CD14-positive monocyte (primary cell): ENCODE data around the gene INPP5J. TPM values are rescaled to one million over a fixed set of nuclear protein-coding genes. Genes with fewer than 3 reads are reported as not detected.

ENCODE experiments used
- DNase-seq, 3 donors: peaks; one replicate each; pipeline ENCODE4 v3.0.0-alpha.2; 2011 to 2022
- H2AFZ ChIP-seq: 2 replicates; pipeline ENCODE4 v1.6.0; 2012; ENCODE audit warnings: mild to moderate bottlenecking, low read depth, low read length, inconsistent platforms; ENCODE audit not compliant: insufficient read depth, poor library complexity, severe bottlenecking
- H3K27ac ChIP-seq, 2 donors: 1 replicate in 1 of 2; 2 replicates in 1 of 2; pipeline ENCODE4 v1.5.1; 2012 to 2013; ENCODE audit warnings: low read length in 2 of 2, control low read depth in 1 of 2, inconsistent platforms in 1 of 2, low read depth in 1 of 2, mild to moderate bottlenecking in 1 of 2
- H3K27me3 ChIP-seq, 2 donors: one replicate each; pipeline versions ENCODE4 v1.6.0 to v1.6.1; 2011 to 2013; ENCODE audit warnings: low read length in 2 of 2; ENCODE audit not compliant: control insufficient read depth in 2 of 2, insufficient read depth in 2 of 2
- H3K36me3 ChIP-seq, 2 donors: replicated peaks in 1 of 2; 1 replicate in 1 of 2; 2 replicates in 1 of 2; pipeline versions ENCODE4 v1.5.1 to v1.6.1; 2012 to 2013; ENCODE audit warnings: low read length in 2 of 2, control low read depth in 1 of 2, inconsistent platforms in 1 of 2, mild to moderate bottlenecking in 1 of 2; ENCODE audit not compliant: insufficient read depth in 2 of 2, control insufficient read depth in 1 of 2
- H3K4me1 ChIP-seq, 2 donors: 1 replicate in 1 of 2; 2 replicates in 1 of 2; pipeline versions ENCODE4 v1.5.1 to v1.6.1; 2012 to 2013; ENCODE audit warnings: low read length in 2 of 2, control low read depth in 1 of 2, inconsistent platforms in 1 of 2, mild to moderate bottlenecking in 1 of 2, moderate library complexity in 1 of 2; ENCODE audit not compliant: insufficient read depth in 2 of 2, control insufficient read depth in 1 of 2
- H3K4me2 ChIP-seq: replicated peaks from 2 replicates; pipeline ENCODE3; 2012; ENCODE audit warnings: low read length, moderate library complexity, mild to moderate bottlenecking; ENCODE audit not compliant: poor library complexity, severe bottlenecking; ENCODE audit errors: extremely low read depth
- H3K4me3 ChIP-seq, 3 experiments: fragments of 200-600 bp in 1 of 3; sonication (generic) in 1 of 3; replicated peaks in 1 of 3; 1 replicate in 2 of 3; 2 replicates in 1 of 3; pipeline ENCODE4 v1.5.1; 2011 to 2013; ENCODE audit warnings: low read length in 3 of 3, mild to moderate bottlenecking in 3 of 3, control low read depth in 2 of 3, low read depth in 2 of 3, inconsistent platforms in 1 of 3, moderate library complexity in 1 of 3
- H3K79me2 ChIP-seq: 2 replicates; pipeline ENCODE4 v1.6.0; 2012; ENCODE audit warnings: mild to moderate bottlenecking, control low read depth, inconsistent platforms, low read length, moderate library complexity; ENCODE audit not compliant: insufficient read depth
- H3K9ac ChIP-seq: 2 replicates; pipeline ENCODE4 v1.6.0; 2017; ENCODE audit warnings: low read length, mild to moderate bottlenecking; ENCODE audit not compliant: insufficient read depth, poor library complexity, severe bottlenecking
- H3K9me3 ChIP-seq, 2 donors: replicated peaks in 1 of 2; 1 replicate in 1 of 2; 2 replicates in 1 of 2; pipeline versions ENCODE4 v1.5.1 to v1.6.1; 2012 to 2013; ENCODE audit warnings: low read length in 2 of 2, control low read depth in 1 of 2; ENCODE audit not compliant: control insufficient read depth in 1 of 2, insufficient read depth in 1 of 2
- H4K20me1 ChIP-seq: 2 replicates; pipeline ENCODE4 v1.6.0; 2012; ENCODE audit warnings: mild to moderate bottlenecking, low read length, control low read depth, moderate library complexity; ENCODE audit not compliant: insufficient read depth
- H3K27ac Mint-ChIP-seq, 7 donors: one replicate each; pipeline ENCODE4 v1.8.0; 2020; ENCODE audit warnings: mild to moderate bottlenecking in 7 of 7, mixed read lengths in 7 of 7, moderate library complexity in 6 of 7, inconsistent platforms in 2 of 7
- H3K27me3 Mint-ChIP-seq, 3 donors: one replicate each; pipeline ENCODE4 v1.8.0; 2021 to 2022; ENCODE audit warnings: low read depth in 3 of 3, mild to moderate bottlenecking in 3 of 3, mixed read lengths in 3 of 3, moderate library complexity in 3 of 3, inconsistent platforms in 1 of 3
- H3K36me3 Mint-ChIP-seq, 2 donors: one replicate each; pipeline ENCODE4 v1.8.0; 2020; ENCODE audit warnings: mixed read lengths in 2 of 2, inconsistent platforms in 1 of 2, mild to moderate bottlenecking in 1 of 2
- H3K4me1 Mint-ChIP-seq: one replicate; pipeline ENCODE4 v1.8.0; 2020; ENCODE audit warnings: mild to moderate bottlenecking, mixed read lengths
- H3K4me3 Mint-ChIP-seq, 2 donors: one replicate each; pipeline ENCODE4 v1.8.0; 2020; ENCODE audit warnings: mild to moderate bottlenecking in 2 of 2, mixed read lengths in 2 of 2, moderate library complexity in 1 of 2
- H3K9me3 Mint-ChIP-seq, 7 donors: one replicate each; pipeline ENCODE4 v1.8.0; 2020 to 2022; ENCODE audit warnings: mixed read lengths in 7 of 7, mild to moderate bottlenecking in 6 of 7, moderate library complexity in 6 of 7, inconsistent platforms in 2 of 7
- CTCF ChIP-seq: fragments of 200-600 bp; IDR thresholded peaks from one replicate; pipeline ENCODE4 v1.8.0; 2022; ENCODE audit warnings: antibody characterized with exemption, mild to moderate bottlenecking
- WGBS: methylation state at CpG from one replicate; pipeline ENCODE4 v1.1.5; 2013; ENCODE audit warnings: missing lambda C conversion rate; ENCODE audit not compliant: insufficient coverage; 5-methylcytosine and 5-hydroxymethylcytosine counted together
- intact Hi-C, 2 donors: fragments of 100-400 bp; cut with micrococcal nuclease; formaldehyde crosslinking; loops; one replicate each; pipeline versions ENCODE4 v1.15.0 to v1.15.1; 2023
- polyA plus RNA-seq, 3 donors: library from polyadenylated mRNA; depleted of rRNA in 1 of 3; unstranded in 2 of 3; stranded (reverse) in 1 of 3; fragments of 300-500 nt in 2 of 3; fragments of >200 nt in 1 of 3; fragmentation: Illumina TruSeq in 2 of 3; gene quantifications; 1 replicate in 2 of 3; 2 replicates in 1 of 3; pipeline ENCODE4 v1.2.3, GENCODE V29; 2012 to 2021

The INPP5J gene
- polyA plus RNA-seq, 3 donors: 0.03 TPM; not detected in 2

- no peaks in the 10 kb centered on the region for H3K79me2 ChIP-seq
- peaks cover 0 to 2% of the 10 kb centered on the region in 2 donors for H3K27me3 ChIP-seq
- H3K4me1 ChIP-seq: no peaks in the 10 kb centered on the region
- peaks cover 2 to 14% (median 9%) of the 10 kb centered on the region in 7 donors for H3K9me3 Mint-ChIP-seq
- H3K27ac Mint-ChIP-seq: no peak overlapping the region
- H3K9me3 ChIP-seq: peaks cover 0 to 2% of the 10 kb centered on the region in 2 donors
- no peaks in the 10 kb centered on the region for H3K36me3 ChIP-seq
- H2AFZ ChIP-seq: no peak overlapping the region
- H3K4me1 Mint-ChIP-seq: peaks cover 1% of the 10 kb centered on the region
- H3K27ac ChIP-seq: no peak overlapping the region
- no peaks in the 10 kb centered on the region for H4K20me1 ChIP-seq
- peaks cover 6 to 15% (median 14%) of the 10 kb centered on the region in 3 donors for H3K27me3 Mint-ChIP-seq
- H3K9ac ChIP-seq: no peak overlapping the region
- H3K4me3 ChIP-seq: no peak overlapping the region
- DNase-seq: no peak
- no peak for TF ChIP-seq CTCF
- intact Hi-C loops: no loop called here
- H3K36me3 Mint-ChIP-seq: no peaks in the 10 kb centered on the region
- no peak overlapping the region for H3K4me3 Mint-ChIP-seq
- 100% methylated on average over 1 of the region's 4 CpGs for WGBS
- H3K4me2 ChIP-seq: no peak overlapping the region
Measured at GRCh38 chr22:31142285-31142684, 19.5 kb downstream of the INPP5J start.

GRCh38 chr22:31143038-31143437, 20.3 kb downstream of the INPP5J start:
- intact Hi-C loops: no loop called here
- WGBS: 65% methylated on average over 2 of the region's 3 CpGs
- Histone ChIP-seq H3K27me3 (peaks cover 0 to 4% of the 10 kb centered on the region in 2 donors), H3K9me3 (peaks cover 0 to 7% of the 10 kb centered on the region in 2 donors), H4K20me1 (no peaks in the 10 kb centered on the region), H3K36me3 (no peaks in the 10 kb centered on the region), H3K27ac (no peak overlapping the region), H3K9ac (no peak overlapping the region), H3K4me1 (no peaks in the 10 kb centered on the region), H3K79me2 (no peaks in the 10 kb centered on the region), H3K4me3 (no peak overlapping the region), H3K4me2 (no peak overlapping the region), H2AFZ (no peak overlapping the region)
- H3K4me1 Mint-ChIP-seq: no peaks in the 10 kb centered on the region
- H3K36me3 Mint-ChIP-seq: no peaks in the 10 kb centered on the region
- peaks cover 6 to 15% (median 14%) of the 10 kb centered on the region in 3 donors for H3K27me3 Mint-ChIP-seq
- no peak for TF ChIP-seq CTCF
- no peak overlapping the region for H3K4me3 Mint-ChIP-seq
- H3K9me3 Mint-ChIP-seq: peaks cover 2 to 19% (median 9%) of the 10 kb centered on the region in 7 donors
- H3K27ac Mint-ChIP-seq: no peak overlapping the region
- DNase-seq: no peak
